NCI-H1105 treated with DMSO at 0.1 percent for 48 hours (cell line): ENCODE data around the gene TEX54.
"Not testable (repeated sequence)": the region's sequence is repeated elsewhere in the genome, so short reads cannot be mapped to it uniquely, and the experiment has no call there.

ENCODE experiments used
- DNase-seq: peaks from one replicate; lab custom pipeline; 2025; lab: John Stamatoyannopoulos, UW

The TEX54 gene

DNA sequence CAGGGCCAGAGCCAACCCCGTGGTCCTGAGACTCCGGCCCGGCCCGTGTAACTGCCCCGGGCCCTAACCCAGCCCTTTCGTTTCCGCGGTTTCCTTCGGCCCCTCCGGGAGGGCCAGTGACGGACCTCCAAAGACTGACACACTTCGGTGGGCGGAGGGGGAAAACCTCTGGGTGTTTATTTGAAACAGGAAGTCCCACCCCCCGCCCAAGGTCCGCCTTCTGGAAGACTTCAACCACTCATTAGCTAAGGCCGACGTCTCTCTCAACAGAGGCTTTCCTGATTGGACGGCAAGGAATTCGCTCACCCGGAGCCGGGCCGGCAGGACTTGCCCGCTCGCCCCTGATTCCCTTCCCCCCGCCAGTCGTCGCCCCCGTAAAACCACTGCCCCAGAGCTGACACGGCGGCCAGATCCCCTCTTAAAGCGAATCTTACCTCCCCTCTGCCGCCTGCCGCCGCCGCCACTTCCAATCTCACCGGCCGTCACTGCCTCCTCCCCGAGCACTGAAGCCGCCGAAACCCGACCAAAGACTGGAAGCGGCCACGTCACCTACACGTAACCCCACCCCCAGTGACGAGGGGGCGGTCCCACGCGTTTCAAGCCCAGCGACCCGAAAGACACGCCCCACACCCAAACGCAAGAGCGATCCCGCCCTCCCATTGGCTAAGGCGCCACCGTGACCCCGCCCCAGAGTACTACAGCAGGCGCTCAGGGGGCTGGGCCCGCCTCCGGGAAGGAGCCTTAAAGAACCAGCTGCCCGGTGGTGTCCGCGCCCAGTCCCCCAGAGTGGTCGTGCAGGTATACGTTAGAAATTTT lies 913 bp downstream of the TEX54 start, which contains the start of gene STX5:
STX5 (minus strand) TSS at position 532 of the 816 bp plus-strand sequence. CDS start 808 bp downstream, outside the sequence.
- DNase-seq: peak; percentile 97

DNA sequence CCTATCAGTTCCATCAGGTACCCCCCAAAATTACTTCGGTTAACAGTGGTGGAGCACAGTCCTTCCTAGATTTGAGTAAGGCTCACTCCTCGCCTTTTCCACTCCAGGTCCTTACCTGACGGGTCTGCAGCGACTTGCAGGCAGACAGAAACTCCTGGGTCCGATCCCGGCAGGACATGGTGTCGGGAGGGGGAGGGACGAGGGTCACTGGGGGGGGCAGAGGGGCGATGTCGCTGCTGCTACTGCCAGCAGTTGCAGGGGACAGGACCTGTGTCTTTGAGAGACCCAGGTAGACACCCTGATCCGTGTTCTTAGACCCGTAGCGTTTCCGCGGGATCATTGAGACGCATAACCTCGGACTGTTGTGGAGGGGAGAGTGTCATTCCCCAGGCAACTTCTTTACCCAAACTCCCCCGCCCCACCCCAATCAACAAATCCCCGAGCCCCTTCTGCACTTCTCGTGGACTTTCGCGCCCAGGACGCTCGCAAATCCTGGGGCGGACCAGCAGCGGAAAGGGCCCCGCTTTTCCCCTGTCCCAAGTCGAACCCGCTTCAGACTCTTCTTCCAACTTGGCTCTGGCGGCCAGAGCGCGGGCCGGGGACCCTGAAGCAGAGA lies 1.6 kb downstream of the TEX54 start:
- peak; percentile 46 for DNase-seq

GRCh38 chr11:62828130-62828529 lies 4.5 kb downstream of the TEX54 start:
- not testable (repeated sequence) for DNase-seq

DNA sequence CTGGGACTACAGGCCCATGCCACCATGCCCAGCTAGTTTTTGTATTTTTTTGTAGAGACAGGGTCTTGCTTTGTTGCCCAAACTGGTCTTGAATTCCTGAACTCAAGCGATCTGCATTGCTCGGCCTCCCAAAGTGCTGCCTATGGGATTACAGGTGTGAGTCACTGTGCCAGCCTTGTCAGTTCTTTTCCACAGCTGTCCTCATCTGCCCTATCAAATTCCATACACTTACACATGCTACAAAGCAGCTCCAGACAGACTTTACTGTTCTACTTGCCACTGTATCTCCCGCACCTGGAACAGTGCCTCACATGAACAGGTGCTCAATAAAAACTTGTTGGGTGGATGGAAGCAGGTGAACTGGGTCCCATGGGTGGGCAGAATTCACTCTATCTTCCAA lies 9.0 kb downstream of the TEX54 start:
- no peak for DNase-seq

DNA sequence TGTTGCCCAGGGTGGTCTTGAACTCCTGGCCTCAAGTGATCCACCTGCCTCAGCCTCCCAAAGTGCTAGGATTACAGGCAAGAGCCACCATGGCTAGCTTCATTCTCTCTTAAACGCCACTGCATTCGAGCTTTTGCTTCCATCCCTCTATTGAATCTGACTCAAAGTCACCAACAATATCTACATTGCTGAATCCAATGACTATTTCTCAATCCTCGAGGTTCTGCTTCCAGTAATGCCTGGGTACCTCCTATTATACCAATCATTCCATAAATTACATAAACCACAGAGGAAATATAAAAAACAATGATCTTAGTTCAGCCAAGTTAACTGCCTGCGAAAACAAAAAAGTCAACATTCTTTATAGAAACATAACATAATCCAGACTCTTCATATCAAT lies 15.5 kb downstream of the TEX54 start:
- DNase-seq: no peak

DNA sequence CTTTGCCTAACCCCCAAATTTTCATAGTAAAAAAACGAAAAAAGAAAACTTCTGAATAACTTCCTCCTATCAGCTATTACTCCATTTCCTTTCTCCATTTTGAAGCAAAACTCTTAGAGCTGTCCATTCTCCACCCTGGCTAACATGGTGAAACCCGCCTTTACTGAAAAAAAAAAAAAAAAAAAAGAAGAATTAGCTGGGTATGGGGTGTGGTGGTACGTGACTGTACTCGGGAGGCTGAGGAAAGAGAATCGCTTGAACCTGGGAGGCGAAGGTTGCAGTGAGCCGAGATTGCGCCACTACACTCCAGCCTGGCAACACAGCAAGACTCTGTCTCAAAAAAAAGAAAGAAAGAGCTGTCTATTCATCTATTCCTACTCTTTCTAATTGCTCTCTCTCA lies 16.1 kb downstream of the TEX54 start:
- DNase-seq: no peak

DNA sequence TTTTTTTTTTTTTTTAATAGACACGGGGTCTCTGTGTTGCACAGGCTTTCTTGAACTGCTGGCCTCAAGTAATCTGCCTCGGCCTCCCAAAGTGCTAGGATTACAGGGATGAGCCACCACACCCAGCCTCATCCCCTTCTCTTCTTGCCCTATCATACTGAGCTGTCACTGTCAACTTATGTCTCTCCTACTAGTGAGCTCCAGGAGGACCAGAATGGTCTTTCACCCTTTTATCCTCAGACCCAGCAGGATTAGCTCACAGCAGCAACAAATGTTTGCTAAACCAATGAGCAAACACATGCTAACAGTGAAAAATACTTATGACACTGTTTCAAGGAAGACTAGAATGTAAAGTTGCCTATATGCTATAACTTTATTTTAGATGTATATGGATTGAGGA lies 21.0 kb downstream of the TEX54 start:
- no peak for DNase-seq

DNA sequence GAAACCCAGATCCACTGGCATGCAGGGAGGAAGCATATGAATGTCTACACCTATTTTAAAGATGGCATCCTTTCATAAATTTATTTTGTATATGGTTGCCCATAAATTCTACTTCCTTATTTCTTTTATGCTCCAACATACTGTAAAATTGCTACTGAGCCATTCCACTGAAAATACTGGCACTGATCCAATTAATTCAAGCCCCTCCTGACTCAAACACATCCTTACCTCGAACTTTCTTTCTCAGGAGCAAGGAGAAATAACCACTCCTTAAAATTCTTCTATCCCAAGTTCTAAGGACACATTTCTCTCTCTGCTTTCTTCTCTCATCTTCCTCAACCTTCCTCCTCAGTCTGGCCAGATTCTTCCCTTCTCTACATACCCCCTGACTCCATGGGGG lies 21.9 kb downstream of the TEX54 start:
- no peak for DNase-seq

GRCh38 chr11:62806611-62807121 lies 26.0 kb downstream of the TEX54 start:
- no peak for DNase-seq

DNA sequence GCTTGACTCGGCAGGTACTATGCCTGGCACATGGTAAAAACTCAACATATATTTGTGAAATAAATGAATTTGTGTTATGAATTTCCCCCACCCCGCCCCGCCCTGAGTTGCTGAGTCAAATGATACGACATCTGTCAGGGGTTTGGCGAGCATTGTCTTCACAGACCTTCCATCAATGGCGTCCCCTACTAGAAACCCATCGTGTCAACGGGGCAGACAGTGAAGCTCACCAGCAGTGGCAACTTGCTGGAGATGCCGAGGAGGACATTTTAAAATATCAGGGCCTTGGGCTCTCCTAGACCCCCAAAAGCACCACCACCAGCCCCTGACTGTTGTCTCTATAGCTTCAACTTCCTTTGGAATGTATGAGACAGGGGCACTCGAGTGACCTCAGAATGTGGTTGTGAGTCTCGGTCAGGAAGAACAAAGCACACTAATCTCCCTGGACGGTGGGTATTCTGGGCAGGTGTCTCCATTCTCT lies 26.6 kb downstream of the TEX54 start:
- peak; percentile 62 for DNase-seq

DNA sequence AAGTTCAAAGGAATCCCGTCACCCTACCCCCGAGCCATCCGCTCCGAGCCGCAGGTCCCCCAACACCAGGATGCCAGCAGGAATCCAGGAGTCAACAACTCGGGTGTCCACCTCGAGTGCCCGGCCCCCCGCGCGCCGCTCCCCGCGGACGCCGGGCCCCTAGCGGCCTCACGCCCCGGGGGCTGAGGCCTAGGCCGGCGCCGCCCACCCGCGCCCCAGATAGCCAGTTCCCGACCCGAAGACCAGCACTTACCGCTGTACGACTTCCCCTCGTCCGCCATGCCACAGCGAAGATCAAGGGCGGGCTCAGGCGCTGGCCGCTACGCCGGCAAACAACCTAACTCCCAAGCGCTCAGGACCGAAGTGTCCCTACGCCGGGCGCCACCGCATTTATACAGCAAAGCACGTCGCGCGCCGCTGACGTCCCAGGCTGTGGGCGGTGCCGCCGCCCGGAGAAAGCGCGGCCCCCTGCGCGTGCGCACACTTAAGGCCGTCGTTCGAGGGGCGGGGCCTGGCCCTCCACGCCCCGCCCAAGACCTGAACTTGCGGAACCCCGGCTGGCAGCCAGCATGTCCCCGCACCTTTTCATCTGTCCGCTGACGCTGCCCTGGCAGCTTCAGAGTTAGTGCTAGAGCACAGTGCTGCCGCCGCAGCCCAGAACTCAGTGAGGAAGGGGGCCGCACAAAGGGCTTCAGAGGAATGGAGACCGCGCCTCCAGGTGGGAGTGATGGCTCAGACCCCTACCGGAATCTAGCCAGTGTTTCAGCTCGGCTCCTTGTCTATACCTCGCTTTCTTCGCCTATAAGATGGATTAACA lies 27.4 kb downstream of the TEX54 start, which contains the start of gene NXF1:
NXF1 (minus strand) TSS at position 365 of the 817 bp plus-strand sequence; CDS start at position 281, 84 bp downstream.
- DNase-seq: peak; percentile 96

GRCh38 chr11:62804310-62805075 lies 28.1 kb downstream of the TEX54 start:
- DNase-seq: peak; percentile 31

GRCh38 chr11:62801071-62801470 lies 31.6 kb downstream of the TEX54 start:
- no peak for DNase-seq

GRCh38 chr11:62799486-62799885 lies 33.2 kb downstream of the TEX54 start:
- no peak for DNase-seq

- no peak for DNase-seq
These were observed 36.4 kb downstream of the TEX54 start for GRCh38 chr11:62796281-62796680.

- DNase-seq: no peak
These were observed 38.4 kb downstream of the TEX54 start for GRCh38 chr11:62794201-62794775.

DNA sequence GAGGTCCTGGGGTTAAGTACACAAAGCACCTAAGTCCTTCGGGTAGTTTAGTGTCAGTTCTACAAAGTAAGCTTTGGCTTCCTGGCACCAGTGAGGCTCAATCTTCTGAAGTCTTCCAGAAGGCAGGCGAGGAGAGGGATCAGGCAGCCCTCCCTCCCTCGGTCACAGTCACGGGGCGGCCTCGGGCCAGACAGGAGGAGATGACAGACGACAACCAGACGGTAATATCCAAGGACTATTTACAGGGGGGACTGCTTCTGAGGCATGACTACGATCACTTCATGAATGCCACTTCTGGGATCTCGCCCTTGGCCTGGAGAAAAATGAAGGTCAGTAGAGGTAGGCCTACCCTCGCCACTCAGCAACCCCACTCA lies 40.5 kb downstream of the TEX54 start:
- DNase-seq: no peak

- DNase-seq: peak; percentile 76
These were observed 41.0 kb downstream of the TEX54 start, which contains the start of gene TMEM223 for GRCh38 chr11:62791501-62792201. Gene TMEM223, minus strand, starts transcription at chr11:62792006. Its CDS starts 12 bp downstream, at chr11:62791994.

DNA sequence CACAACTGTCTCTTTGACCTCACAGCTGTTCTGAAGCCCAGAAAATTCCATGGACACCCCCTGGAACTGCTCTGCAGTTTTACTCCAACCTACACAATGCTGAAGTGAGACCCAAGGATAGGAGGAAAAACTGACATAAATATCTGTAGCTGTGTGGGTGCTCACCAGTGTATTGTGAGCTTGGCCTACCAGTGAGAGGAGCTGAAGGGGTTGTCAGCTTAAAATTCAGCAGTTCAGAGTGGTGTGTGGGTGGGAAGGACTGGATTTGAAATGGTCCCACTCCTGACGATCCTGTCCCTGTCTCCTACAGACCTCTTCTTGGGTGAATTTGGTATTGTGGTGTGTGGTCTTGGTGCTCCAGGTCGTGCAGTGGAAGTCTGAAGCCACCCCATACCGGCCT lies 43.1 kb downstream of the TEX54 start:
- no peak for DNase-seq

- no peak for DNase-seq
These were observed 43.6 kb downstream of the TEX54 start for GRCh38 chr11:62788991-62789390.
